Measurements from ENCODE around the gene CCL4L2. TPM values are rescaled to one million over a fixed set of nuclear protein-coding genes. Genes with fewer than 3 reads are reported as not detected.
"Not testable (repeated sequence)": the region's sequence is repeated elsewhere in the genome, so short reads cannot be mapped to it uniquely, and the experiment has no call there.

The CCL4L2 gene
- total RNA-seq, 4 donors from 2014 or later = 1.5 TPM; not detected in 3

DNA sequence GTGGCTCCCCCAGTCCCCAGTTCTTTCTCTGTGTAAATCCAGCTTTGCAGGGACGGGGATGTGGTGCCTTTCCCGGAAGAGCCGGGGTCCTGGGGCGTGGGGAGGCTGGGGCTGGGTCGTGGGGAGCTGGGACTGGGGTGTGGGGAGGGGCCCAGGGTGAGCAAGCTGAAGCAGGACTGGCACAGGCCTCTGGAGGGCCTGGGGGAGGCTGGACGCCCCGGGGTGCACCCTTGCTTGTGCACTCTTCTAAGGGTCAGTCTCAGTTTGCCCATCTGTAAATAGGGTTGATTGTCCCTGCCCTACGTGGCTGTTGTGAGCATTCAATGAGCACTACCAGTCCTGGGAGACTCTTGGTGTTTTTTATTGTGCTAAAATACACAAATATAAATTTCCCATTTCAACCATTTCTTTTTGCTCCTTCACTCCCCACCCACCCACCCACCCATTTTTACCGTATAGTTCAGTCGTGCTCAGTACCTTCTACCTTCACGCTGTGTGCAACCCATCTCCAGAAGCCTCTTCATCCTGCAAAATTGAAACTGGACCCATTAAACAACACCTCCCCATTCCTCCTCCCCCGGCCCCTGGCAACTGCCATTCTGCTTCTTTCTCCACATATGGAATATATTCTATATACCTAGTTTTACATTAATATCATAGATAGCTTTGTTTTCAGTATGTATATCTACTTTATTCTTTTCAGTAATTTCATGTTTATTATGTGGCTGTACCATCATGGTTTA is 26.7 kb upstream of the CCL4L2 start:
- no peak for DNase-seq (ENCODE audit: low spot score in 2 of 2)
- H3K4me3 ChIP-seq = peak overlapping the region in 3 of 4 donors; percentile 32 to 55 (median 38)
- TF ChIP-seq, protein P1, sequence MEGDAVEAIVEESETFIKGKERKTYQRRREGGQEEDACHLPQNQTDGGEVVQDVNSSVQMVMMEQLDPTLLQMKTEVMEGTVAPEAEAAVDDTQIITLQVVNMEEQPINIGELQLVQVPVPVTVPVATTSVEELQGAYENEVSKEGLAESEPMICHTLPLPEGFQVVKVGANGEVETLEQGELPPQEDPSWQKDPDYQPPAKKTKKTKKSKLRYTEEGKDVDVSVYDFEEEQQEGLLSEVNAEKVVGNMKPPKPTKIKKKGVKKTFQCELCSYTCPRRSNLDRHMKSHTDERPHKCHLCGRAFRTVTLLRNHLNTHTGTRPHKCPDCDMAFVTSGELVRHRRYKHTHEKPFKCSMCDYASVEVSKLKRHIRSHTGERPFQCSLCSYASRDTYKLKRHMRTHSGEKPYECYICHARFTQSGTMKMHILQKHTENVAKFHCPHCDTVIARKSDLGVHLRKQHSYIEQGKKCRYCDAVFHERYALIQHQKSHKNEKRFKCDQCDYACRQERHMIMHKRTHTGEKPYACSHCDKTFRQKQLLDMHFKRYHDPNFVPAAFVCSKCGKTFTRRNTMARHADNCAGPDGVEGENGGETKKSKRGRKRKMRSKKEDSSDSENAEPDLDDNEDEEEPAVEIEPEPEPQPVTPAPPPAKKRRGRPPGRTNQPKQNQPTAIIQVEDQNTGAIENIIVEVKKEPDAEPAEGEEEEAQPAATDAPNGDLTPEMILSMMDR (IDR thresholded peaks at IDR 0.05) = no peak
- TF ChIP-seq POLR2A (IDR thresholded peaks at IDR 0.05) (no peak), EP300 (IDR thresholded peaks at IDR 0.05) (no peak)
- H3K27me3 ChIP-seq = peaks cover 0 to 30% of the 10 kb centered on the region in 2 donors
- WGBS, 2 donors = 74 to 96% methylated on average over 11 to 12 of the region's 12 CpGs
- H3K27ac ChIP-seq = peak overlapping the region in 1 of 4 donors; percentile 51
- no peaks in the 10 kb centered on the region for H3K36me3 ChIP-seq
- H3K9me3 ChIP-seq = no peaks in the 10 kb centered on the region
- peaks cover 0 to 15% (median 5%) of the 10 kb centered on the region in 4 donors for H3K4me1 ChIP-seq

DNA sequence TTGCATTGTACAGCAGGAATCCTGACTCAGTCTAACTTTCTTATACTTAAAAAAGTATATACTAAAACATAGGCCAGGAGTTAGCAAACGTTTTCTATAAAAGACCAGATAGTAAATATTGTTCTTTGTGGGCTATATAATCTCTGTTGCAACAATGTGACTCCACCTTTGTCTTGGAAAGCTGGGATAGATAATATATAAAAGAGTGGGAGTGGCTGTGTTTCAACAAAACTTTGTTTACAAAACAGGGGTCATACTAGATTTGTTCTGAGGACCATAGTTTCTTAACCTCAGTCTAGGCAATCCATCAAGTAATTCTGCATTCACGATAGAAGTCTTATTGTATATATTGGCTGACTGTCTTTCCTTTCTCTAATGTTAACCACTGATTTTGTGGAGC is 25.4 kb upstream of the CCL4L2 start:
- H3K9me3 ChIP-seq = no peaks in the 10 kb centered on the region
- TF ChIP-seq POLR2A (IDR thresholded peaks at IDR 0.05) (no peak), EP300 (IDR thresholded peaks at IDR 0.05) (no peak)
- TF ChIP-seq, protein P1 (IDR thresholded peaks at IDR 0.05) = no peak
- 28 to 32% methylated on average over 2 of the region's 2 CpGs for WGBS, 2 donors

DNA sequence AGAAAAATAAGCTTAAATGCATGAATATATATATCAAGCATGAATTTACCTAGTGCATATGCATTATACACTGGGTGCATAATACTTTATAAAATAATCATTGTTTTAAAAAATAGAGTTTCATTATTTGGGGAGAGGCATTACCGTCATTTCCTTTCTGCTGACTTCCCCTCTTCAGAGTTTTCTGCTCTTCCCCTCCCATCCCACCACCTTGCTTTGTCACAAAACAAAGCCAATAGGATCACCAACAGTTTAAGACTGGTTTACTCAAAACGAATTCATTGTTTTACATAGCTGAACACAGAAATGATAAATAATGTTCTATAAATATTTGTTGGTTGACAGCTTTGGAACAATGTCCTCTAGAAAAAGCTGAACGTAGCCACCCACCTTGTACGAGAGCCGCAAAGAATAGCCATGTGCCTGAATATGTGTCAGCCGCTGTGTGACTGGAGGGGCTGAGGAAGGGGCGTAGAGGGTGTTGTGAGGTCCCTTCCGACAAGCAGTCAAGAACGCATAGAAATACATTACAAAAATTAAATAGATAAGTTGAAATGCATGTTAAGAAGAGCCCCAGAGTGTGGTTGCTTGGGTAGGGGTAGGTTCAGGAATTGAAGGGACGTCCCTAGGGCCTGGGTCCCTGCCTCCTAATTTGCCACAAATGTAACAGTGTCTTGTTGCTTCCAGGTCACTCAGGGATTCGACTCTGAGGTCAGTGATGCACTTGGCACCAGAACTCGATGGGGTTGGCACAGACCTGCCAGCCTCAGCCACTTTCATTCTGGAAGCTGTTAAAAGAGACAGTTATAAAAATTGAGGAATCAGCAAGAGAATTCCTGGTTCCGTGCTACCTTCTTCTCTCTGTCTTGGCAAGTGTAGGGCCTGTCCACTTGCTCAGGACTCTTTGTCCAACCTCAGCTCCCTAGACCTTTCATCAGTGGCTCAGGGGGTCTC is 23.8 kb upstream of the CCL4L2 start:
- H3K9me3 ChIP-seq; H3K4me3 ChIP-seq; H3K36me3 ChIP-seq; DNase-seq (ENCODE audit: low spot score in 2 of 2): not testable (repeated sequence)
- H3K4me1 ChIP-seq = peaks cover 0 to 15% (median 5%) of the 10 kb centered on the region in 4 donors
- peak overlapping the region in 1 of 4 donors; percentile 12 for H3K27ac ChIP-seq
- 75 to 78% methylated on average over 13 of the region's 13 CpGs for WGBS, 2 donors
- peaks cover 0 to 22% of the 10 kb centered on the region in 2 donors for H3K27me3 ChIP-seq

More for the DNA sequence above, 25.4 kb upstream of the CCL4L2 start:
- Histone ChIP-seq H3K4me1 (peaks cover 0 to 15% (median 5%) of the 10 kb centered on the region in 4 donors), H3K36me3 (no peaks in the 10 kb centered on the region), H3K4me3 (no peak overlapping the region), H3K27ac (no peak overlapping the region), H3K27me3 (peaks cover 0 to 30% of the 10 kb centered on the region in 2 donors)
- DNase-seq (ENCODE audit: low spot score in 2 of 2) = no peak

DNA sequence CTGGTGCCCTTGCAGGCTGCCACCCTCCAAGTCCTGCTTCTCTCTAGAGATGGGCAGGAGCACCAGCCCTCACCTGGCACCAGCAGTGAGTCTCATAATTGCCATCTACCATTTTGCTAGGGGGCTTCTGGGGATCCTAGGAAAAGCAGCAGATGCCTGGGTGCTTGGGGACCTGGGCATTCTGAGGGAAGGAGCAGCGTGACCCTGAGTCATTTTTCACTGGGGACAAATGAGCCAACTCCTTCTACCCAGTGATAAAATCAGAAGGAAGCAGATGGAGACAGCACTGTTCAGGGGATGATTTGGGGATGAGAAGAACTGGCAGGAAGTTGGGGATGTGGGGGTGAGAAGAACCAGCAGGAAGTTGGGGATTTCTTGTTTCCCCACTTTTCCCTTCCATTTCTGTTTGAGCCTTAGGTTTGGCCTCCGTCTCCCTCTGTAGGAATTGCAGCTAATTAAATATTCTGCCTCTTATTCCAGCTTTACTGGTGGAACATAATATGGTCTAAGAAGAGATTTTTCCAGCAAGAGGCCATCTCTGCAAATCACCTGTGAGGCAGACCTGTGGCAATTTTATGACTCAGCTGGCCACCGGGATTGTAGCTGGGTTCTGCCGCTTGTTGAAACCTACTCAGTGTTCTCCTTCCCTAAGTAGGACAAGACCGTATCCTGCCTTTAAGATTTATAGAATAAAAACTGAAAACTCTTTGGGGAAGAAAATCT is 22.8 kb upstream of the CCL4L2 start:
- Histone ChIP-seq H3K27me3 (peaks cover 0 to 14% of the 10 kb centered on the region in 2 donors), H3K27ac (peak overlapping the region in 1 of 4 donors; percentile 53)
- H3K4me3 ChIP-seq; DNase-seq (ENCODE audit: low spot score in 2 of 2); H3K36me3 ChIP-seq; H3K9me3 ChIP-seq; H3K4me1 ChIP-seq: not testable (repeated sequence)
- WGBS, 2 donors = 57 to 59% methylated on average over 5 of the region's 5 CpGs

DNA sequence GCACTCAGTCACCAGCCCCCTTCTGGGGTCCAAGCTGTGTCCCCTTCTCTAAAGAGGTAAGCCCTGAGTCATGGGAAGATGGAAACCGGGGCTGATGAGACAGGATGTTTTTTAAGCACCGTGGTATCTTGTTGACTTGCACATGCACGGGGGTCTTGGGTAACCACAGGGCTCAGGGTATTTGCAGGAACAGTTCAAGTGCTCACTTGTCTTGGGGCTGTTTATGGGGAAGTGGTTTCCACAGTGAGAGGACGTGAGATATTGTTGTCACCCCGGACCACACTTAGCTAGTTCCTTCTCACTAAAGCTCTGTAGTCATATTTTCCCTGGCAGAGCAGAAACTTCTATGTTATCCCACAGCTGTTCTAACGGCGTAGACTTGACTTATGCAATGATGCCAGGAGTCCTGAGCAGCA is 22.0 kb upstream of the CCL4L2 start:
- no peaks in the 10 kb centered on the region for H3K4me1 ChIP-seq
- no peak overlapping the region for H3K4me3 ChIP-seq
- H3K9me3 ChIP-seq = no peaks in the 10 kb centered on the region
- peak overlapping the region in 1 of 4 donors; percentile 53 for H3K27ac ChIP-seq
- no peak for DNase-seq (ENCODE audit: low spot score in 2 of 2)
- H3K27me3 ChIP-seq = peaks cover 0 to 6% of the 10 kb centered on the region in 2 donors
- TF ChIP-seq, protein P1 (IDR thresholded peaks at IDR 0.05) = no peak
- TF ChIP-seq EP300 (IDR thresholded peaks at IDR 0.05) = peak in 1 of 2 donors; percentile 41
- H3K36me3 ChIP-seq = no peaks in the 10 kb centered on the region
- 54% methylated on average over 5 to 7 of the region's 7 CpGs for WGBS, 2 donors

DNA sequence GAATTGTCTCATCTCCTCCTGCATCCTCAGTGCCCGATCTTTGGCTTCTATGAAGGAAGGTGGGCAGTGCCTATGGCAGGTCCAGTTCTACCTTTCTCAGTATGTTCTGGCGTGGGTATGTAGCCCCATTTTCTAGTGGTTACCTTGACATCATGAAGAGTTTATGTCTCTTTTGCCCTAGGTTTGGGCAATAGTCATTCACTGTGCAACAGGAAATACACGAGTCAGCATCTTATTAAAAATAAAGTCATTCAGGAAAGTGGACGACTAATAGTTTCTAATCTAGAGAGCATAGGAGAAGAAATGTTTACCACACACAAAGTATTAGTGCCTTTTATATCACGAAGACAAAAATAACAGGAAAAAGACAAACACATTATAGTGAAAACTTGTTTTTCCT is 20.9 kb upstream of the CCL4L2 start:
- H3K36me3 ChIP-seq; H3K27ac ChIP-seq; H3K4me1 ChIP-seq; H3K9me3 ChIP-seq; DNase-seq (ENCODE audit: low spot score in 2 of 2); H3K4me3 ChIP-seq; H3K27me3 ChIP-seq: not testable (repeated sequence)
- 46 to 61% methylated on average over 5 of the region's 5 CpGs for WGBS, 2 donors

DNA sequence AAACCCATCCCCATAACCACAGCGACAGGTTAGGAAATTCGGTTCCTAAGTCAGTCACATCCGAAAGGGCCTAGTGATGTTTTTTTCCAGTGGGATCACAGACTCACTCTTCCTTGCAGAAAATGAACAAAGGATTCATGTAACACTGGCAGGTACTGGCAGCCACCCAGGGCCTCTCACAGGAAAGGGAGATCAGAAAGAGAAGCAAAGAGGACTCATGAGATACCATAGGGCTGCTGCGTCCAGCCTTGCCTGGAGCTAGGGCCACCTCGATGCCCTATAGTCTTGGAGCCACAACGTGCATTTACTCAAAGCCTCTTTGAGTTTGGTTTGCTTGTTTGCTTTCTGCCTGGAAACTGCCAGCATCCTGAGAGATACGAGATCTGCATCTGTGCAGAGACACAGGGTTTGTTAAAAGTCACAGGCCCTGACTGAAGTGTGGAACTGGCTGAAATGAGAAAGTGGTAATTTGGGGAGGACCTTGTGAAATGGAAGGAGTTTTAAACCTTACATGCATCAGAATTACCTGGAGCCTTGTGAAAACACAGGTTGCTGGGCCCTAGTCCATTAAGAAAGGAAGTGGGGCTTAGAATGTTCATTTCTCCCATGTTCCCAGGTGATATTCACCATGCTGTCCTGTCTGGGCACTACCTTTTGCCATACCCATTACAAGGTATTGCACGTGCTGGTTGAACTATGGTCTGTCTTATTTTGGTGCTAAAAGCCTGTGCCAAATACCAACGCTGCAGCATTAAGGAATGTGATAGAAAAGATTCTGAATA is 20.1 kb upstream of the CCL4L2 start:
- H3K4me1 ChIP-seq; H3K27ac ChIP-seq; H3K9me3 ChIP-seq; H3K27me3 ChIP-seq; H3K4me3 ChIP-seq; H3K36me3 ChIP-seq; DNase-seq (ENCODE audit: low spot score in 2 of 2): not testable (repeated sequence)
- WGBS, 2 donors = 66 to 67% methylated on average over 9 of the region's 9 CpGs
